Measurements from ENCODE around the gene GPR31.

Gene GPR31

DNA sequence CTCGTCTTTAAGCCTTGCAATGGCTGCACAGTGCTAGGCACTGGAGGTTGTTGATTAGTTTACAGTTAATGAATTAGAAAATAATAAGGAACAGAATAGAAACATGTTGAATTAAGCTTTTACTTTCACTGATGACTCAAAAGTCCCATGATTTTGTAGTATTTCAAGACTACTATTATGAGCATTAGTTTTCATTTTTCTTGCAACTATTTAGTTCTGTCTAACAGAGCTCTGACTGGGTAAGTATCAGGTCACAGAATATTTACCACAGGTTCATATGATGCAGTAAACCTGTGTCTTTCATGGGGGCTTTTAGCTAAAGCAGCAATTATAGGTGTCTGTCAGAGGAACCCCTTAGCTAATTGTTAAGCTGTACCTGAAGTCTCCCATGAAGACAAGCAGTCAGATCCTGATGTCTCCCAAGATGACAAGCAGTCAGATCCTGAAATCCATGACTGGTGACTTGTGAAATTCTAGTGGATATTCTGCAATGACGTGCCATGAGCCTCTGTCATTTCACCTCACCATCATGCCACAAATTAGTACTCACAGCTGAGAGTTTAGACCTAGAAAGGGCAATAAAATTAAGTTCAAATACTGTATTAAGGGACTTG, 8.2 kb upstream of the GPR31 start:
- DNase-seq: no peak

DNA sequence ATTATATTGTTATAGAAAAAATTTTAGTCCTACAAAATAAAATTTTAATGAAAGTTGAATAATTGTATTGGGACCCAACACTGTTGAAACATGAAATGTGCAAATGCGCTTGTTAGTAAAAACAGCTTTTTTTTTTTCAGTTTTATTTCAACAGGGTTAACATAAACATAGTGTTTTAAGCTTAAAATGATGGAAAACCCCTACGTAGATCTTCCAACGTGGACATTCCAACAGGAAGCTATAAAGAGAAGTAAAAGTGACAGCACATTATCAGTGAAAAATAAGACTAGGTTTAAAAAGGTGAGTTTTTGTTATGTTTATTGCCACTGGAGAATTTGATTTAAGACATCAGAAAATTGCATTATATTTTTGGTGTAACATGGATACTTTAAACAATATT, 6.5 kb upstream of the GPR31 start:
- DNase-seq: no peak

DNA sequence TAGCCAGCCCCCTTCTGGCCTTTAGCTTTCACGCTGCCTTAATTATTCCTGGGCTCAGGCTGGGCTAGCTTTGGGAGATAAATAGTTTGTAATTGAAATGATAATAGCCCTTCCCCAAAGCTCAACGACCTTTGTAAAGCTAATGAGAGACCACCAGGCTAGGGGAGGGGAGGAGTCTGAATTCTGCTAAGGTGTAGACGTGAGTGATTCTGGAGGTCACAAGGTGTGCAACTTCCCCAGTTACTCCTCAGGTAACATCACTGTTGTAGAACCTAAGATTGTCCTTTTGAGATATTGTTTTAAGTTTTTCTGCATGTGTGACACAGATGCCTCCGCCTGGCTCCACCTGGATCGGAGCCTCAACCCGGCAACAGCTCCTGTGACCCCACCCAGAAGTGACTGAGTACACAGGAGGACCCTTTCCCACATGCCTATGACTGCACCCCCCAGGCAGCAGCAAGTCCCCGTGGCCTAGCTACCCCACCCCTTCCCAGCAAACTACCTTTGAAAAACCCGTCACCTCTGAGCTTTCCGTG, 5.8 kb upstream of the GPR31 start:
- no peak for DNase-seq

DNA sequence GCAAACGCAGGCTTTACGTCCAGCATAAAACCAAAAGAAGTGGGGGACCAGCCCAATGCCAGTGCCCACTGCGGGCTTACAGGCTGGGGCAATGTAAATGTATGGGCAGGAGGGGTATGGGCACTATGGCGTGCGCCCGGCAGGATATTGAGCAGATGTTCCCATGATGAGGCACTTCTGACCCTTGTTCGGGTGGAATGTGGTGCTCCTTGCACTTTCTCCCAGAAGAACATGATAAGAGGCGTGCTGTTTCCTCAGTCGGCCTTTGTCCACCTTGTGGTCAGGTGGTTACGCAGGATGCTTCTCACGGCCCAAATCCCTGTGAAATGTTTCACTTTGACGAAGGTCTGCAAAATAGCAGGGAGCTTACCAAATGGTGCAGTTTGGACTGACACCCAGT, 4.8 kb upstream of the GPR31 start:
- no peak for DNase-seq

DNA sequence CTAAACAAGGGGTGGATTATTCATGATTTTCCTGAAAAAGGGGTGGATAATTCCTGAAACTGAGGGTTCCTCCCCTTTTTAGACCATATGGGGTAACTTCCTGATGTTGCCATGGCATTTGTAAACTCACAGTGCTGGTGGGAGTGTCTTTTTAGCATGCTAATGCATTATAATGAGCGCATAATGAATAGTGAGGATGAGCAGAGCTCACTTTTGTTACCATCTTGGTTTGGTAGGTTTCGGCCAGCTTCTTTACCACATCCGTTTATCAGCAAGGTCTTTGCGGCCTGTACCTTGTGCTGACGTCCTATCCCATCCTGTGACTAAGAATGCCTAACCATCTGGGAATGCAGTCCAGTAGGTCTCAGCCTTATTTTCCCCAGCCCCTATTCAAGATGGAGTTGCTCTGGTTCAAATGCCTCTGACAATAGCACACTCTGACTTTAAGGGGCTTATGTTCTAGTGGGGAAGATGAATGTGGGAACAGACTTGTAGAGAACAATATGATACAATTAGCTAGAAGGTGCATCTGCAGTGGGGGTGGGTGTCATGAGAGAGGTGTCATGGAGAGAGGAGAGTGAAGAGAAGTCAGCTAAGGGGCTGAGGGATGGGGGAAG, 4.2 kb upstream of the GPR31 start:
- no peak for DNase-seq

DNA sequence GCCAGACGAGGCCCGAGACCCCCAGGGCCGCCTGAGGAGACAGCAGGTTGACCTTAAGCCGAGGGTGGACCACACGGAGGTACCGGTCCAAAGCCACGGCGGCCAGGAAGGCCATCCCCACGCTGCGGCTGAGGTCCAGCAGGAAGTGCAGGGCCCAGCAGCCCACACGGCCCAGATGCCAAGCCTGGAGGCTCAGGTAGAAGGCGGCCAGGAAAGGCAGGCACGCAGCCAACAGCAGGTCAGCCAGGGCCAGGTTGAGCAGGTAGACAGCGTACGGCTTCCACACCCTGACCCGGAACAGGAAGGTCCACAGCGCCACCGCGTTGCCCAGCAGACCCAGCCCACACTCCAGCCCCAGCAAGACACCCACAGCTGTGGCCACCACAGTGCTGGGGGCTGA, 366 bp downstream of the GPR31 start:
- no peak for DNase-seq

DNA sequence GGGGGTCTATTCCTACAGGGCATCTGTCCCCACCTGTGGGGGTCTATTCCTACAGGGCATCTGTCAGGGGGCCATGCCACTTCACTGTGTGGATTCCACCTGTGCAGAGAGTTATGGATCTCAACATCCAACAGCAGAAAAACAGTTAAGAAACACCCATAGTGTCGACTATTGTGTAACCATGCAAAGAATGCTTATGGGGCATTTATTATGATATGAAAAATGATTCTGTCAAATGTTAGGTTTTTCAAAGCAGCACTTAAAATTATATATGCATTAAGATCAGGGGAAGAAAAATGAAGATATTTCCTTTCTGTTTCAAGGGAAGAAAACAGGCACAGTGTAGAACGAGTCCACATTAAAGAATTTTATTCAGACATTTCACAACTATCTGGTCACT, 2.9 kb downstream of the GPR31 start:
- no peak for DNase-seq

DNA sequence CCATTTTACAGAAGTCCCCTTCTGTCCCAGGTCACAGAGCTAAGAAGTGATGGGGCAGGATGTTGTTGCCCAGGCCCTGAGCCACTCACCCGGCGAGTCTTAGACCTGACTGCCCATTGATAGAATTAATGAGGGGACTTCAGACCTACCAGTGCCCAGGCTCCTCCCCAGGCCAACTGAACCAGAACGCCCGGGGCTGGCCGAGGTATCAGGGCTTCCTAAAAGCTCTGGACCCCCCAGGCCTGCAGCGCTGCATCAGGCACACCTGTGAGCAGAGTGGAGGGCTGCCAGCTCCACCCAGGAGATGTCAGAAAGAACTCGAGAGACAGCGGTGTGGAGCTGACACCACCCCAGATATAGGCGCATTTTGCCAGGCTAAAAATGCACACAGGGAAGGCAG, 3.5 kb downstream of the GPR31 start:
- no peak for DNase-seq

DNA sequence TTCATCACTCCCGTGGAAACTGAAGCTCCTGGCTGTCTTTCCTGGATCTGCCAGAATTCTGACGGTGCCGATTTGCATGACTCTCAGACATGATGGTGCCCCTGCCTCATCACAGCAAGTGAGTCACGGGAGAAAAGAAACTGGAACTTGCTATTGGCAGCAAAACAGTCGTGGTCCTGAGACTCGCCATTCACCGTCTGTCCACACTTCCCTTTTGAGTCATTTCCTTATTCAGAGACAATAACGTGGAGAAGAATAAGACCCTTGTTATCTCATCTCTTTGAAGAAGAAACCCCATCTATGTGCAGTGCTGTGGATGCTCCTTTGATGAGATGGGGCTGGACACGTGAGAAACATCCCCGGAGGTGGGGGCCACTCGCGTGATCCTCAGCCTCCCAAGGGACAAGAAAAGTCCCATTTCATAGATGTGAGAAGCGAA, 4.2 kb downstream of the GPR31 start:
- DNase-seq: peak; percentile 16 to 18

DNA sequence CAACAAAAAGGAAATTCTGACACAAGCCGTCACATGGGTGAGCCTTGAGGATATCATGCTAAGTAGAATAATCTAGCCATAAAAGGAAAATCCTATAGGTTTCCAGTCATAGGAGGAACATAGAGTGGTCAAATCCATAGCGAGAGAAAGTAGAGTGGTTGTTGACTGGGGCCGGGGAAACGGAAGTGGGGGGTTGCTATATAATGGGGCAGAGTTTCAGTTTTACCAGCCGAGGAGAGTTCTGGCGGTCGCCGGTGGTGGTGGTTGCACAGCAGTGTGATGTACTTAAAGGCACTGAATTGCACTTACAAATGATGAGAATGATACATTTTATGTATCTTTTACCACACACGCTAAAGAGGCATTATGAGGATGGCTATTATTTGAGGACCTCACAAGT, 4.9 kb downstream of the GPR31 start:
- DNase-seq: no peak

DNA sequence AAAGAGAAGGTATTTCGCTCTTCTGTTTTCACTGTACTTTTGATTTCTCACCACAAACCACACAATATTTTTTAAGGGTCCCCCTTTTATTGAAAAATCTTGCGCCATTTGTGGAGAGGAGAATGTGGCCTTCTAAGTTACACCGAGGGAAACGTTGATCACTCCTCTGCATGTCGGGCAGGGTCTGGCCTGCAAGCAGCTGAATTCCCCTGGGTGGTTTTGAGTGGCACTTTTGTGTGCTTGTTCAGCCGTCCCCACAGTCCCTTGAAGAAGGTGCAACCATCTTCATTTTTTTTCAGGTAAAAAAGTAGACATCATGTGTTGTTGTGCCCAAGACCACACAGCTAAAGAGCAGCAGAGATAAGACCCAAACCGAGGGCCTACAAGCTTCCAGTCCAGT, 6.1 kb downstream of the GPR31 start:
- no peak for DNase-seq

DNA sequence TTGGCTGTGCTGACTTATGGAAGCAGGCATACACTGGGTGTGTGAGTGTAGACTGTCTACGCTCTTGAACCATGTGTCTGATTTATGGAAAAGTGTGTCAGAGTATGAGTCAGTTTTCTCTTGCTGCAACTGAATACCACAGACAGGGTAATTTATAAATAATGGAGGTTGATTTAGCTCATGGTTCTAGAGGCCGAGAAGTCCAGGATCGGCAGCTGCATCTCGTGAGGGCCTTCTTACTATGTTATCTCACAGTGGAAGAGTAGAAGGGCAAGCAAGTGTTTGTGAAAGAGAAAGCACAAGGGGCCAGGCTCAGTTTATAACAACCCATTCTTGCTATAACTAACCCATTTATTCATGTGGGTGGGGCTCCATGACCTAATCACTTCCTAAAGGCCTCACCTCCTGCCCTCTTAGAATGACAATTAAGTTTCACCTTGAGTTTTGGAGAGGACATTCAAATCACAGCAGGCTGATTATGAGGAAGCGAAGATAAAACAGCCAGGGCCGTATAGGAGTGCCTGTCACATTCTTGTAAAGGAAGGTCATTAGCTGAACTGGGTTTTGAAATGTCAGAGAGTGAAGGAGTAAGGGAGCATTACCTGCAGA, 6.7 kb downstream of the GPR31 start:
- DNase-seq: no peak

DNA sequence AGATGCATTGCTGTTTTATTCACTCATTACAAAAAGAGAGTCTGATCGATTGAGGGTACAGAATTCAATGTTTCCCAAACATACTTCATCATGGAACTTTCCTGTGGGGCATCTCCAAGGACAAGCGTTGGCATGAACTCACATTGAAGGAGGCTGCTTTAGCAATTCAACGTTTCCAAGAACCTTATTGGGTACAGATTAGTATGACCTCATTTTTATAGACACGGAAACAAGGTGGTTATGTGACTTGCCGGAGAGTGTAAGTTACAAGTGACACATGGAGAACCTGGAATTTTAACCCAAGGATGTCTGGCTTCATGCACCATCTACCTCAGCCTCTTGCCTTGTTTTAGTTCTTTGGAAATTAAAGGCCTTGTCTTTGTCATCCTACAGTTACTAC, 8.8 kb downstream of the GPR31 start:
- no peak for DNase-seq

DNA sequence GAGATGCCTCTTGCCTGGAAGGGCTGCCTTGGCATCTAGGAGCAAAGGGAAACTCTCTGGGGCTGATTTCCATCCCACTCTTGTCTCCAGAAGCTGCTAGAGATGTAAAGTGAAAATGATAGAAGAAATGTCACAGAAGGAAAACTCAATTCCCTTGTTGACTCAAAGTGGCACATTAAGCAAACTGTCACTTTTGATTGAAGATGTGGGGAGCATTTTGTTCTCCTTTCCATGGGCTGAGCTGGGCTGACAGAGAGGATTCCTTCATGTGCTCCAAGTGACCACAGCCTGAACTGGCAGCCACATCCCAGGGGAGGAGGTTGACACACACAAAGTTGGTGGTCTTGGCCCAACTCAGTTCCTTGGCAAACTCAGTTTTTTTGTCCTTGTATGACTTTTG, 9.8 kb downstream of the GPR31 start:
- no peak for DNase-seq

DNA sequence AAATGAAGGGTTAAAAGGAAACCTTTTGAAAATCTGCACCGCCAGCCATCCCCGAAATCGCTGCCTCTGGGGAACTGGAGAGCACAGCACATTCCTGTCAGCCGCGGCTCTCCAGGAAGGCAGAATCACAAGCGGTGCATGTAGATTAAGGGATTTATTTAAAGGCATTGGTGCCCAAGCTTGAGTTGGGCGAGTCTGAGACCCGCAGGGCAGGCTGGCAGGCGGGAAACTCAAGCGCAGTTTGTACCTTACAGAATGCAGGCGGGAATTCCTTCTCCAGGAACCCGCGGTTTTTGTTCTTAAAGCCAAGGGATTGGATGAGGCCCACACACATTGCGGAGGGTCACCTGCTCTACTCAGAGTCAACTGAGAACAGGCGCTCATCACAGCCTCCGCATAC, 10.8 kb downstream of the GPR31 start:
- no peak for DNase-seq

DNA sequence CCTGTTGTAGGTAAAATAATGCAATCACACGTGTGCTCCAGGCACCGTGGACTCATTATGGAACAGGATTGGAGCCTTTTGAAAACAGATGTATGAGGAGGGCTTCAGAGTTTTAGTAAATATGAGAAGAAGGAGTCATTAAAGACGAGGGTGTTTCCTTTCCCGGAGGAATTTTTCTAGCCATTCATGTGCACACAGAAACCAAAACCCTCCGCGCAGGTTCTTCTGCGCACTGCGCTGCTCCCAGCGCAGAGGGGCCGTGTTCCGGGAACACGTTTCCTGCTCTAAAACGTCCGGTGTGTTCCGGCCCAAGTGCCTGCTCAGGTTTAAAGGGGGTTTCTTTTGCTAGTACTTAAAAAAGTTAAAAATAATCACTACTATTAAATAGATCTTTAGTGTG, 11.6 kb downstream of the GPR31 start:
- DNase-seq: no peak

DNA sequence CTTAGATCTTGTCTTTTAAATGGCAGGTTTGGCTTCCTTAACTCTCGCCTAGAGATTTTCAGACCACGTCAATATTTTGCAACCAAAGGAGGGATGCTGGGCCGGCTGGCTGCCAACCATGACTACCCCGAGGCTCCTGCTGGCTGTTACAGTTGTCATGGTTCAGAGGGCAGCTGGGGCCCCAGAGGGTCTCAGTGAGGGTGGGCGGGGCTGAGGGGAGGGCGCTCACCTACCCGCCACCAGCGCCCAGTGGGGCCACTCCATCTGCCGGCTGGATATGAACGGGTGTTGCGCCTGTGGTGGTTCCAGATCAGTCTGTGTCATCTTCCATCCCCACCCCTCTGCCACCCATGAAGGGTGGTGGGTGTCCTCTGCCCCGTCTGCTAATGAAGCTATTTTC, 12.3 kb downstream of the GPR31 start:
- no peak for DNase-seq

DNA sequence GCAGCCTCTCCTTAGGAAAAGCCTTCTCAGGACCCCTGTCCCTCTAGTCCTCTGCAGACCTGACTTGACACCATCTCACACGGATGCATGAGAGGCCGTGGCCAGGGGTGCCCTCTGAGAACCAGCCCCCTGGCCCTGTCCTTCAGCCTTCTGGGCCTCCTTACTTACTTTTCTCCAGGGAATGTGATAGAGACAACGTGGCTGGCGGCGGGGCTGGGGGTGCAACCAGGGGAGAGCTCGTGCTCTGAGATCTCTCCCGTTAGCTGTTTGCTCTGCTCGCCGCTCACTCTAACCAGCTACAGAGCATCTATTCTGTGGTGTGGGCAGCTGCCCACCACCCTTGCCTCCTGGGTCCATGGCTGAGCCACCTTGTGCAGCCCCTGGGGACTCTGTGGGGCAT, 14.7 kb downstream of the GPR31 start:
- no peak for DNase-seq

DNA sequence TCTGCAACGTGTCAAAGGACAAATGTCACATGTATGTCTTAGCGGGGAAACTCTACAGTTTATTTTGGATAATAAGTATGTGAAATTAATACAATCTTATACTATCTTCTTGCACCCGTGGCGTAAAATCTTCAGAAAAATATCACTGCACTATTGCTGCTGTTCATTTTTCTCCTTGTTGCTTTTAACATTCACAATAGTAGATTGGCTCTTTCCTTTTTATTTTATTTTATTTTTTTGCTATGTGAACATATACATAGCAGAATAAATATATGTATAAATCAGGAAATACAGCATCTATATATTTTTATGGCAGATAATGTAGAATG, 15.4 kb downstream of the GPR31 start:
- DNase-seq: peak in 1 of 2 experiments; percentile 32

DNA sequence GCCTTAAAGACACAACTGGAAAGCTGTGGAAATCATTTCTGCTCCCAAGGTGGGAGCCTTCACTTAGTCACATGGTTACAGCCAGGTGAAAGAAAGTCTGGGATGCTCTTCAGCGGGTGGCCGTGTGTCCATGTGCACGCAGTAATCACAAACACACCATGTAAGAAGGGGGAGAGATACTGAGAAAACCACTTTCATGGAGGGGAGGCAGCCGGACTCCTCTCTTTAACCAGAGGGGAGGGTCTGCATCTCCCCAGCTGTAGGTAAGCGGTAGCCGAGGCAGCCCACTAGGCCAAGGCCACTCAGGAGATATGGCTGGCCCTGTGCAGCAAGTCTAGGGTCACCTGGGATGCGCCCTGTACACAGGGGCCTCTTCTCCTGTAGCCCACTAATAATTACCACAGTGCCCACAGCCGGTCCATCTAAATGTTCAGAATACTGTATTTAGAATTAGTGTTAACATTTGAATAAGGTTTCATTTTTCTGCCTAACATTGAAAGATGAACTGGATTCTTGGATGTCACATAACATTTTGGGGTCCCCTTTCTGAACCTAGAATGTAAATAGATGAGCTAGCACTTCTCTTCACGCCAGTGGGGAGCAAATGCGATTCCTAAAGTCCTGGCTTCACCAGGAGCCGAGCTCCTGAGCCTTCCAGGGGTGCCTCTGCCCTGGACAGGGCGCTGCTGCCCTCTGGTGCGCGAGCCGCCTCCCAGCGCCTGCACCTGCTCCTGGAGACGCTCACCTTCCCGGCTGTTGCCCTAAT, 15.9 kb downstream of the GPR31 start:
- DNase-seq: peak in 1 of 2 experiments; percentile 28

DNA sequence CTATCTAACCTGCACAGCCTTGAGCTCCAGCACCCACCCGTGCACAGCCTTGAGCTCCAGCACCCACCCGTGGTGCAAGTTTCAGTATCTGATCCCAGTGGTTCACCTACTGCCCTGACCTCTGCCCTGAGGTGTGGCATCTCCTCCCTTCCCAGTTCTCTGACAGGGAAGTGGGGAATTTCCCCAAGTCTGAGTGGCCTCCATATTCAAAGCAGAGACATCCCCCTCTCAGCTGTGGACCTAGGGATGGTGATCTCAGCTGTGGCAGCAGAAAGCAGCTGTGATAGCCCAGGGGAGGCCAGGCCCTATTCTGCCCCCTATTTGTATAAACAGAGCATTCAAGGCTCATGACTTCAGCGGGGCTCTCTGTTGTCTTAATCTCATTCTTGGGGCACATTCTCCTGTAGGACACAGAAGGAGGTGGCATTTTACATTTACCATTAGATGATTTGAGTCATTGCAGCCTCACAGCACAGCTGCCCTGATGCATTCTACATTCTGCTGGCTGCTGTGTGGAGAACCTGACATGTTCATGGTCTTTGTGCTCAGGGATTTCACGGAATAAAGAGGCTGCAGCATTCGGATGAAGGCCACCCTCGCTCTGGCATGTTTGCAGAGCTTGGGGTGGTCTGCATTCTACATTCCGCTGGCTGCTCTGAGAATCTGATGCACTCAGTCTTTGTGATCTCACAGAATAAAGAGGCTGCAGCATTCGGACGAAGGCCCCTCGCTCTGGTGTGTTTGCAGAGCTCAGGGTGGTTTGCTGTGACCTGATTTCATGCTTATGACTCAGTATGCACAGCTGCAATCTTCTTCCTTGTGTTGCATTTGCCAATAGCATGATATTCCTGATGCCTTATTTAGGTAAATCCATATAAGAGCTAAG, 16.9 kb downstream of the GPR31 start:
- DNase-seq: no peak

DNA sequence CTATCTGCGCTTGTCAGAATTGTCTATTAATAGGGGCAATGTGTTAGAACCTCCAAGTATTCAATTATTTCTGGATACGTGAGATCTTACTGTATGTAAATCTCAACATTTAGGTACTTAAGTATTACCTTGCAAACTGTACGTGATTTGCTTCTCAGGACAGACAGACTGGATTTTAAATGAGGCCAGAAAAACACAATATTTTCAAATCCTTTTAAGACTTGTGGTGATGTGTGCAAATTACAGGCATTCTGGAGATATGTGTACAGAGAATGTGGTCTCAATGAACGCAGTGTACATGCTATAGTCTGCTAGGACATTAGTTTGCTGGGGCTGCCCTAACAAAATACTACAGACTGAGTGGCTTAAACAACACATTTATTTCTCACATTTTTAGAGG, 18.0 kb downstream of the GPR31 start:
- peak in 1 of 2 experiments; percentile 1 for DNase-seq

DNA sequence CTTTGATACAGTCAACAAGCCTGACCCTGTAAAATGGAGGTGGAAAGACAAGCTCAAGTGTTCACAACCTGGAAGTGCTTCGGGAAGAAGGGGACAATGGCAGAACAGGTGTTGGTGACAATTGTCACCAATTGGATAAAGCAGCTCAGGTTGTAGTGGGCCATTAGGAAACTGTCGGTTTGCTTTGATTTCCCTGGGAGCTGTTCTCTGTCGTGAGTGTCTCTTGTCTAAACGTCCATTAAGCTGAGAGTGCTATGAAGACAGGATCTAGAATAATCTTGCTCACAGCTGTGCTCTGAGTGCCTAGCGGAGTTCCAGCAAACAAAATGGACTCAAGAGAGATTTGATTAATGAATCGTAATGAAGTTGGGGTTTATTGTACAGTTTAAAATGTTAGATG, 19.9 kb downstream of the GPR31 start:
- DNase-seq: no peak
